MM.1S (cell line): ENCODE measurements around the gene SPACA6.

Experiments used
- DNase-seq: peaks from one replicate; pipeline ENCODE4 v3.0.0-alpha.2; 2015
- H2AFZ ChIP-seq: fragments of 300-600 bp; sonication (generic); 2 replicates; pipeline ENCODE4 v1.6.0; 2016; ENCODE audit warnings: antibody characterized with exemption, low read length
- H3F3A ChIP-seq: fragments of 300-600 bp; sonication (generic); 2 replicates; pipeline ENCODE4 v1.6.1; 2016; ENCODE audit warnings: mild to moderate bottlenecking, antibody characterized with exemption, low read length, moderate library complexity, mixed read lengths; ENCODE audit not compliant: insufficient read depth
- H3K27ac ChIP-seq: fragments of 300-600 bp; sonication (generic); 2 replicates; pipeline ENCODE4 v1.5.1; 2016; ENCODE audit warnings: mild to moderate bottlenecking, low read length
- H3K27me3 ChIP-seq: fragments of 300-600 bp; sonication (generic); replicated peaks from 2 replicates; pipeline ENCODE4 v1.6.0; 2016; ENCODE audit warnings: low read length; ENCODE audit not compliant: insufficient read depth
- H3K36me3 ChIP-seq: fragments of 300-600 bp; sonication (generic); replicated peaks from 2 replicates; pipeline ENCODE4 v1.6.1; 2016; ENCODE audit warnings: mild to moderate bottlenecking, low read length, mixed read lengths; ENCODE audit not compliant: insufficient read depth
- H3K4me1 ChIP-seq: fragments of 300-600 bp; sonication (generic); 2 replicates; pipeline ENCODE4 v1.6.1; 2016; ENCODE audit warnings: low read length, mixed read lengths
- H3K4me2 ChIP-seq: fragments of 300-600 bp; sonication (generic); 2 replicates; pipeline ENCODE4 v1.6.0; 2016; ENCODE audit warnings: low read depth, low read length
- H3K4me3 ChIP-seq: fragments of 300-600 bp; sonication (generic); 2 replicates; pipeline ENCODE4 v1.5.1; 2016; ENCODE audit warnings: low read length, mixed read lengths
- H3K79me2 ChIP-seq: fragments of 300-600 bp; sonication (generic); 2 replicates; pipeline ENCODE4 v1.6.1; 2016; ENCODE audit warnings: mixed run types, low read length, mixed read lengths
- H3K9ac ChIP-seq: fragments of 300-600 bp; sonication (generic); 2 replicates; pipeline ENCODE4 v1.6.1; 2016; ENCODE audit warnings: low read length, mixed read lengths
- H3K9me2 ChIP-seq: fragments of 300-600 bp; sonication (generic); replicated peaks from 2 replicates; pipeline ENCODE4 v1.6.1; 2016; ENCODE audit warnings: mild to moderate bottlenecking, low read length, mixed read lengths; ENCODE audit not compliant: insufficient read depth
- H3K9me3 ChIP-seq: fragments of 300-600 bp; sonication (generic); replicated peaks from 2 replicates; pipeline ENCODE4 v1.6.1; 2016; ENCODE audit warnings: mild to moderate bottlenecking, low read length, mixed read lengths; ENCODE audit not compliant: insufficient read depth
- H4K20me1 ChIP-seq: fragments of 300-600 bp; sonication (generic); 2 replicates; pipeline ENCODE4 v1.6.1; 2016; ENCODE audit warnings: mild to moderate bottlenecking, low read length, moderate library complexity, mixed read lengths; ENCODE audit not compliant: insufficient read depth
- EZH2 ChIP-seq: fragments of 300-600 bp; sonication (generic); optimal IDR thresholded peaks from 2 replicates; pipeline ENCODE3; 2017; ENCODE audit warnings: low read depth, mild to moderate bottlenecking, antibody characterized with exemption, low read length, mixed read lengths
- EZH2phosphoT487 ChIP-seq: fragments of 300-600 bp; sonication (generic); IDR thresholded peaks from 2 replicates; pipeline ENCODE4 v1.6.1; 2018; ENCODE audit warnings: antibody characterized with exemption, low read length
- TF ChIP-seq, protein P1 (sequence below): fragments of 300-600 bp; sonication (generic); IDR thresholded peaks from 2 replicates; pipeline ENCODE4 v1.5.1; 2016; ENCODE audit warnings: antibody characterized with exemption, low read length, mixed read lengths

SPACA6 gene

DNA sequence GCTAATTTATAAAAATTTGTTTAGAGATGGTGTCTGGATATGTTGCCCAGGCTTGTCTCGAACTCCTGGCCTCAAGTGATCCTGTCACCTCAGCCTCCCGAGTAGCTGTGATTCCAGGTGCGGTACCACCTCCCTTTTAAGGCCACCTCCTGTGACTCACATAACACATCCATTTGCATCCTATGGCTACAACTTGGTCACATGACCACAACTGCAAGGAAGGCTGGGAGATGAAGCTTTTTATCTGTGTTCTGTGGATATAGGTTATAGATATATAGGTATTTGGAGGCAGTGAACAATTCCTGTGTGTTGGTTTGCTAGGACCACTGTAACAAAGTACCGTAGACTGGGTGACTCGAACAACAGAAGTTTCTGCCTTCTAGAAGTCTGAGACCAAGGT lies 6.0 kb downstream of the SPACA6 start:
- Histone ChIP-seq H3F3A (no peaks in the 10 kb centered on the region), H3K4me1 (no peaks in the 10 kb centered on the region), H3K9me3 (no peaks in the 10 kb centered on the region), H3K27me3 (no peaks in the 10 kb centered on the region), H3K9me2 (no peaks in the 10 kb centered on the region), H3K36me3 (no peaks in the 10 kb centered on the region), H3K9ac (no peak overlapping the region), H3K4me3 (no peak overlapping the region), H4K20me1 (no peaks in the 10 kb centered on the region), H3K4me2 (no peak overlapping the region), H3K27ac (no peak overlapping the region), H3K79me2 (no peaks in the 10 kb centered on the region), H2AFZ (no peak overlapping the region)
- TF ChIP-seq, protein P1, sequence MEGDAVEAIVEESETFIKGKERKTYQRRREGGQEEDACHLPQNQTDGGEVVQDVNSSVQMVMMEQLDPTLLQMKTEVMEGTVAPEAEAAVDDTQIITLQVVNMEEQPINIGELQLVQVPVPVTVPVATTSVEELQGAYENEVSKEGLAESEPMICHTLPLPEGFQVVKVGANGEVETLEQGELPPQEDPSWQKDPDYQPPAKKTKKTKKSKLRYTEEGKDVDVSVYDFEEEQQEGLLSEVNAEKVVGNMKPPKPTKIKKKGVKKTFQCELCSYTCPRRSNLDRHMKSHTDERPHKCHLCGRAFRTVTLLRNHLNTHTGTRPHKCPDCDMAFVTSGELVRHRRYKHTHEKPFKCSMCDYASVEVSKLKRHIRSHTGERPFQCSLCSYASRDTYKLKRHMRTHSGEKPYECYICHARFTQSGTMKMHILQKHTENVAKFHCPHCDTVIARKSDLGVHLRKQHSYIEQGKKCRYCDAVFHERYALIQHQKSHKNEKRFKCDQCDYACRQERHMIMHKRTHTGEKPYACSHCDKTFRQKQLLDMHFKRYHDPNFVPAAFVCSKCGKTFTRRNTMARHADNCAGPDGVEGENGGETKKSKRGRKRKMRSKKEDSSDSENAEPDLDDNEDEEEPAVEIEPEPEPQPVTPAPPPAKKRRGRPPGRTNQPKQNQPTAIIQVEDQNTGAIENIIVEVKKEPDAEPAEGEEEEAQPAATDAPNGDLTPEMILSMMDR = no peak
- TF ChIP-seq EZH2phosphoT487 (no peak), EZH2 (no peak)
- DNase-seq = no peak

DNA sequence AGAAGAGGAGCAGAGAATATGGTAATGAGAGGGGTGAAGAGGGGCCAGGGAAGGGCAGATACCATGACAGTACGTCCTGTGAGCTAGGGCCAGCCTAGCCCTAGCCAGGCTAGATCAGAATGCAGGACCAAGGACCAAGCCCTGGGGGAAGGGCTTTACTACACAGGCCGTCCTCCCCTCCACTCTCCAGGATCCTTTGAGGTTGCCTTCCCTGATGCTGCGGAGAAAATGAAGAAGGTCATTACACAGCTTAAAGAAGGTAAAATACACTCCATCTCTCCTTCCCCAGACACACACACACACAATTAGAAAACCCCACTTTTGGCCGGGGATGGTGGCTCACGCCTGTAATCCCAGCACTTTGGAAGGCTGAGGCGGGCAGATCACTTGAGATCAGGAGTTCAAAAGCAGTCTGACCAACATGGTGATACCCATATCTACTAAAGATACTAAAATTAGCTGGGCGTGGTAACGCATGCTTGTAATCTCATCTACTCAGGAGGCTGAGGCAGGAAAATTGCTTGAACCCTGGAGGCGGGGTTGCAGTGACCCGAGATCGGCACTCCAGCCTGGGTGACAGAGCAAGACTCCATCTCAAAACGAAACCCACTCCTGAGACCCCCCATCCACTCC lies 8.5 kb downstream of the SPACA6 start:
- H3K9me2 ChIP-seq = no peaks in the 10 kb centered on the region
- H3K4me1 ChIP-seq = no peaks in the 10 kb centered on the region
- H3K79me2 ChIP-seq = no peaks in the 10 kb centered on the region
- no peaks in the 10 kb centered on the region for H3K36me3 ChIP-seq
- TF ChIP-seq, protein P1 = no peak
- no peak for TF ChIP-seq EZH2
- no peak for TF ChIP-seq EZH2phosphoT487
- no peak overlapping the region for H3K27ac ChIP-seq
- no peak overlapping the region for H2AFZ ChIP-seq
- no peak overlapping the region for H3K4me3 ChIP-seq
- no peaks in the 10 kb centered on the region for H3K9me3 ChIP-seq
- H3K4me2 ChIP-seq = no peak overlapping the region
- H3K9ac ChIP-seq = no peak overlapping the region
- H3K27me3 ChIP-seq = no peaks in the 10 kb centered on the region
- DNase-seq = no peak
- H3F3A ChIP-seq = no peaks in the 10 kb centered on the region
- no peaks in the 10 kb centered on the region for H4K20me1 ChIP-seq

- Histone ChIP-seq H3K79me2 (no peaks in the 10 kb centered on the region), H3K36me3 (no peaks in the 10 kb centered on the region), H3K9ac (no peak overlapping the region), H3K4me1 (no peaks in the 10 kb centered on the region), H3K9me3 (no peaks in the 10 kb centered on the region), H4K20me1 (no peaks in the 10 kb centered on the region), H2AFZ (no peak overlapping the region), H3K27ac (no peak overlapping the region), H3K27me3 (no peaks in the 10 kb centered on the region), H3K4me2 (no peak overlapping the region), H3K4me3 (no peak overlapping the region), H3K9me2 (no peaks in the 10 kb centered on the region), H3F3A (no peaks in the 10 kb centered on the region)
- no peak for DNase-seq
- no peak for TF ChIP-seq EZH2
- TF ChIP-seq, protein P1 = no peak
- no peak for TF ChIP-seq EZH2phosphoT487
Observed at GRCh38 chr19:51702103-51702824, 9.1 kb downstream of the SPACA6 start.
